Subcutaneous adipose tissue (tissue), 4 donors: ENCODE measurements around the gene ZNF503. TPM values are rescaled to one million over a fixed set of nuclear protein-coding genes. Genes with fewer than 3 reads are reported as not detected.

Experiments used
- total RNA-seq, 4 donors: library from RNA; depleted of rRNA; stranded (reverse); fragments of >200 nt; gene quantifications; one replicate each; pipeline ENCODE4 v1.1.0, GENCODE V29; 2016
- TF ChIP-seq, protein P1 (sequence below): fragments of 450-650 bp; IDR thresholded peaks from one replicate; pipeline ENCODE4 v1.5.1; 2016; ENCODE audit warnings: low read depth, mild to moderate bottlenecking, control low read depth, antibody characterized with exemption, moderate library complexity

ZNF503 gene
- total RNA-seq, 4 donors from 2014 or later, result 4.1 to 9.2 (median 7.1) TPM

DNA sequence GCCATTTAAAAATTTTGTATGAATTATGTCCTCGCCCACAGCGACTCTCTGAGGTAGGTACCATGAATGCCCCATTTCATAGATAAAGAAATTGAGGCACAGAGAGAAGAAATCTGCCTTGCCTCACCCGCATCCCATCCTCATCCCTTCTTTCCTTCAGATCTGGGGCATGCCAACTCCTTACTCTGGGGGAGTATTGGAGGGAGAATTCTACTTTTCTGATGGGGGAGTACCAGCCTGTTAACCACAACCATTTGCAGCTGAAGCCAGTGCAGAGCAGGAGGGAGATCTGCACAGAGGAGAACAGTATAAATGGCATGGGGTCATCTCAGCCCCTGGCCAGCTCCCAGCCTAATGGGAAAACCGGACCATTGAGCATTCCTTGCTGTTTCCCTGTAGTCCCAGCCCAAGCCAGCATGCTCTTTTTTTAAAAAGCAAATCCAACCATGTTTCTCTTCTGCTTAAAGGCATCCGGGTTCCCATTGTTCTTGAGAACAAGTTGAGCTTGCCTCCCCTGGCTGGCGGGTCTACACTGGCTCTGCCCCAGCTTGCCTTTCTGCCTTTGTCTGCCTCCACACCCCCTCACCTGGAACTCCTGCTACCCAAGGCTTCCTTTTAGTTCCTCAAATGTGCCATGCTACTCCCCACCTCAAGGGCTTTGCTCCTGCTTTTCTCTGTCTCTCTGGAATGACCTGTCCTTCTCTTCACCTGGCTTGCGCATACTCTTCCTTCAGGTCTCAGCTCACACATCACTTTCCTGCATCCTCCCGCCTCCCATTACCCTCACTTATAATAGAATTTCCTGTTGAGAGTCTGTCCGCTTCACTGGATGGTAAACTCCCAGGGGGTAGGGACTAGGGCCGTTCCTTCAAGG lies 8.8 kb upstream of the ZNF503 start:
- TF ChIP-seq, protein P1, sequence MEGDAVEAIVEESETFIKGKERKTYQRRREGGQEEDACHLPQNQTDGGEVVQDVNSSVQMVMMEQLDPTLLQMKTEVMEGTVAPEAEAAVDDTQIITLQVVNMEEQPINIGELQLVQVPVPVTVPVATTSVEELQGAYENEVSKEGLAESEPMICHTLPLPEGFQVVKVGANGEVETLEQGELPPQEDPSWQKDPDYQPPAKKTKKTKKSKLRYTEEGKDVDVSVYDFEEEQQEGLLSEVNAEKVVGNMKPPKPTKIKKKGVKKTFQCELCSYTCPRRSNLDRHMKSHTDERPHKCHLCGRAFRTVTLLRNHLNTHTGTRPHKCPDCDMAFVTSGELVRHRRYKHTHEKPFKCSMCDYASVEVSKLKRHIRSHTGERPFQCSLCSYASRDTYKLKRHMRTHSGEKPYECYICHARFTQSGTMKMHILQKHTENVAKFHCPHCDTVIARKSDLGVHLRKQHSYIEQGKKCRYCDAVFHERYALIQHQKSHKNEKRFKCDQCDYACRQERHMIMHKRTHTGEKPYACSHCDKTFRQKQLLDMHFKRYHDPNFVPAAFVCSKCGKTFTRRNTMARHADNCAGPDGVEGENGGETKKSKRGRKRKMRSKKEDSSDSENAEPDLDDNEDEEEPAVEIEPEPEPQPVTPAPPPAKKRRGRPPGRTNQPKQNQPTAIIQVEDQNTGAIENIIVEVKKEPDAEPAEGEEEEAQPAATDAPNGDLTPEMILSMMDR, result no peak

DNA sequence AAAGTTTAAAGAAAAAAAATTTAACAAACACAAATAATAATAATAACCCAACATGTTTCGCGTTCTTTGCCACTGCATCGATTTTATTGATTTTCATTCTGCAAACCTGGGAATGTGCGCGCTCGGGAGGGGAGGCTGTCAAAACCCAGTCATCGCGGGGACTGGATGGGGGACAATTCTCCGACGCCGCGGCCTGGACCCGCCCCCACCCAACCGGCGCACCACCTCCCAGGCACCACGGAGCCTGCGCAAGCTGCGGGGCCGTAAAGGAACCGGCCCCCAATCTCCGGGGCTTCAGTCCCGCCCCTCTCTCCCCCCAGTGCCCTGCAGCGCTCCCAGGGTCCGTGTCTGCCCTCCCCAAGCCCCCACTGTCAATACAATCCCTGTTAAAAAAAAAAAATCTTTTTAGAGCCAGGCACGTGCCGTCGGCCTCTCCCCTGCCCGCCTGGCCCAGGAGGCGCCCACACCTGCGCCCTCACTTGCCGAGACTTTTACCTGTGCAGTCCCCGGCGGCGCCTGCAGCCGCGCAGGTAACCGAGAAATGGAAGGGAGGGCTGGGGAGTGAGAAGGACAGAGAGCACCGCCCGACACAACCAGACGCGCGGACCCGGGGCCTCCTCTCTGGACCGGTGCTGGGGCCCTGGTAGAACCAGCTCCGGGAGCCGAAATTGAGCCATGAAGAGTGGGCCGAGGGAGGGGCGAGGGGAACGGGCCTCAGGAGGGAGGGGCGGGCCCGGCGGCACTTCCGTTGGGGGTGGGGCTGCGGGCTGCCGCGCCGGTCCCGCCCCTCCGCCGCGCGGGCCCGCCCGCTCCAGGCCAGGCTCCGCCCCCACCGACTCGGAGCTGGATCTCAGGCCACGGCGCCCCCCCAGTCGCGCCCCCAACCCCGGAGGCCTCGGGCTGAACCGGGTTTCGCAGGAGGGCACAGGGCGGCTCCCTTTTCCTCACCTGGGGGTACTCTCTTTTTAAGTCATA lies 7.6 kb upstream of the ZNF503 start:
- TF ChIP-seq, protein P1, result no peak

DNA sequence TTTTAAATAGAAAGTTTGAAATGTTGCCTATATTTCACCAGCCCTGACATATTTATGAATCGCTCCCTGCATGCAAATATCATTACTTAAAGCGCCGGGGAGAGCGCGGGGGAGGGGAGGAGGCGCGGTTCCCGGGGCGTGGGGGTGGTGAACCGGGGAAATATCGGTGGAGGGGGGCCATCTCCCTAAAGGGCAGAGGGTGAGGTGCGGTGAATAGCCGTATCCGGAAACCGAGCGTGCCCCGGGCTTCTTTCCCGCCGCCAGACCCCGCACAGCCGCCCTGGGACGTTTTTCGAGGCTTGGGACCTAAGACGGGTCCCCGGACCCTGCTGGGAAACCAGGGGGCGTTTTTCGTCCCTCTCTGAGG lies 6.9 kb upstream of the ZNF503 start:
- TF ChIP-seq, protein P1, result no peak

DNA sequence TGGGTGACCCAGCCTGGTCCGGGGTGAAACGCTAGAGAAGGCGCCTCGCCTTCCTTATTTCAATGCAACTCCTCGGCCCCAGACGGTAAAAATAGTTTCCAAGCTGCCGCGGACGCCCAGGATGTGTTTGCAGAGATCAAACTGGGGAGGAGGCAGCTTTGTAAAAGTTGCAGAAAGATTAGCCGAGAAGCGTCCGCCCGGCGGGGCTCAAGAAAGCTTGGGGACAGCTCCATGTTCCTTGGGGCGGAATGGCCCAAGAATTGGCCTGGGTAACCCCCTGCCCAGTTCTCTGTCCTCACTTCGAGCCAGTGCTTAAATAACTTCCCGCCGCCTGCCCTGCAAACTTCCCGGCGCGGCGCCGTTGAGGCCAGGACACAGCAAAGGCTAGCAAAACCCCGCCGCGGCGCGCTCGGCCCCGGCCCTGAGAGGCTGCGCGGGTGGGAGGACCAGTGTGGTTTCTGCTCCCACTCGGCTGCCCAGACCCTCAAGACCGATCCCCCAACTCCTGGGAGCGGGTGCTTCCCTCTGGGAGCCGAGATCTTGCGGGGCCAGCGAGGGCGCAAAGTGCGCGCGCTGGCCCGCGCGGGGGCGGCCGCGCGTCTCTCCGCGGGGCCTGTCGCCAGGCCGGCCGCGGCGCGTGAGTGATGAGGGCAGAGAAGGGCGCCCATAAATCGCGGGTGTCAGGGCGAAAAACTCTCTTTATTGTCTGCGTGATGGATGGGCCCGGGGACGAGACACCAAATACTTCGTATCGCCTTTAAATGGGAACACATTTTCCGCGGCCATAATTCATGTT lies 6.3 kb upstream of the ZNF503 start:
- TF ChIP-seq, protein P1, result no peak

DNA sequence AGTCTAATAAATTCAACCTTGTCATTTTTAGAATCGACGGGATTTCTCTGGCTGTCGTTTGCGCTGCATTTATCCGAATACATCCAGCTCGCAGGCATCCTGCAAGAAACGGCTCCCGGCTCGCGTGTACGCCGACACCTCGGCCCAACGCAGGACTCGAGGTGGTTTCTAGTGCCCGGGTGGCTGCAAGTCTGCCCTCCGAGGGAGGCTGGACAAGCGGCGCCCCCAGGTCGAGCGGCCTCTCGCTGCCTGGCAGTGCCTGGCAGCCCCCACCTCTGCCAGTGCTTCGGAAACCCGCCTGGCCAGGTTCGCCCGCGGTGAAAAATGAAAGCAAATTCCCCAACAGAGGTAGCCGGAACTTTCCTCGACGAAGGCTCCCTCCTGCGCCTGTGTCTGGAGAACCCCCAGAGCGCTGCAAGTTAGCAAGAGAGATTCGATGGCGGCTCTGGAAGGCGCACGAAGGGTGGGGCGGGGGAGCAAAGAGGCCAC lies 5.7 kb upstream of the ZNF503 start:
- TF ChIP-seq, protein P1, result no peak

DNA sequence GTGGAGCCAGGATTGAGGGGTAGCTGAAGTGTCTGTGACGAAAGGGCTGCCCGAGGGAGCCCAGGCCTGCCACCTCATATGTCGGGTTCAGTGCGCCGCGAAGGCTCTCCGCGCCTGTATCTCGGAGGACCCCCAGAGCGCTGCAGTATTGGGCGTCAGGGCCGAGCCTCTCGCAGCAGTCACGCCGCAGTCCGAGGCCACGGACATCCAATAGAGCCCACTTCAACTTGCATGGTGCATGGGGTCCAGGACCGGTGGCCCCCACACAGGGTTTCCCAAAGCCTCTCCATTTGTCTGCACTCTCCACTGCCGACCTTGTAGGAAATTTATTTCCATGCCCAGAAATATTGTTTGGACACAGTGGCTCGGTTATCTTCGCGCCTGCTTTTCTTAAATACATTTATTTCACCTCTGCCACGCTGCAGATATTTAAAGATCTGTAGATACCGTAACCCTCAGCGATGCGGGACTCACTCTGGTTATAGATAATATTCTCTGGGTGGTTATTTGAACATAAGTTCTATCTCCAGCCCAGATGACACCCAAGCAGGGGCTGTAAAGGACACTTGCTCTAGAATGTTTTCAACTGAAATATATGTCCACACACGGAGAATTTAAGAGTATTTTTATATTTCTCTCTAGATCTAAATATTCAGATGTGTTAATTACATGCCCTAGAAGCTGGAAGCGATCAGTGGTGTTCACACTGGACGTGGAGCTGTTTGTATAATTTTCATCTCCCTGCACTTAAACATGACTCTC lies 5.1 kb upstream of the ZNF503 start:
- TF ChIP-seq, protein P1, result no peak
